T-helper 2 cell (primary cell): ENCODE data around the gene CCDC122.

Experiments
- DNase-seq, 5 experiments: peaks; one replicate each; pipeline versions ENCODE4 v3.0.0 to v3.0.0-alpha.2; 2012 to 2022

Gene CCDC122

GRCh38 chr13:43799191-43799590 lies 80.3 kb downstream of the CCDC122 start:
- no peak for DNase-seq

GRCh38 chr13:43797869-43798268 lies 81.7 kb downstream of the CCDC122 start:
- no peak for DNase-seq

- DNase-seq = peak in 1 of 5 experiments; percentile 52
Measured at GRCh38 chr13:43797159-43797558, 82.4 kb downstream of the CCDC122 start.

- DNase-seq = no peak
Measured at GRCh38 chr13:43794416-43794815, 85.1 kb downstream of the CCDC122 start.

- DNase-seq = no peak
Measured at GRCh38 chr13:43792076-43792881, 87.3 kb downstream of the CCDC122 start.

DNA sequence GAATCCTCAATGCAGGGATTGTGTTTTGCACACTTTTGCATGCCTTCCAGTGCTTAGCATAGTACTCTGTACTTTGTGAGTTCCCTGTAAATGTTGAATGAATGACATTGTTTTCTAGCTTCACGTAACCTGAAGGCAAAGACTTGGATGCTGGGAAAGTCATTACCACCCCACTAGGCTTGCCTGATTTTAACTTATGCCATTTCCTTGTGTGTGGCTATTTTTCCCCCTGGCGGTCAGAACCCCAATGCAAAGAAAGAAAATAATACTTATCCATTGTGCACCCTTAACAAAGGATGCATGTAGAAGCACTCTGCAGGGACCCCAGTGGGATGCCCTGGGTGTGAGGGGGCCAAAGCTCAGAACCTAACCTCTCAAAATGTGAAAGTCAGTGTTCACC lies 91.5 kb downstream of the CCDC122 start:
- DNase-seq = no peak

DNA sequence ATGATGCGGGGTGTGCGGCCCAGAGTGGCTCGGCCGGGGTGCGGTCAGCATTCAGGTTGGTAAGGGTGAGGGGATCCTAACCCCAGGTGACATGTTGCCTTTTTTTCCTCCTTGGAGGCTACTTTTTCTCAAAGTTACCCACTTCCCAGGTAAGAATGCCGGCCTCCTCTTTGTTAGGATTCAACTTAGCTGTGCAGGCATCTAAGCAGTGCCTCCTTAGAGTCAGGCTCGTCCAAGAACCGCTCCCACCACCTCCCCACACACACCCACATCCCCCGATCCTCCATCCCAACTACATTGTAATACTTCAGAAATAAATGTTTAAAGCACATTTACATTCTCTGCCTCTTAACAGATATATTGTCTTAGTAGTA lies 92.0 kb downstream of the CCDC122 start:
- no peak for DNase-seq

DNA sequence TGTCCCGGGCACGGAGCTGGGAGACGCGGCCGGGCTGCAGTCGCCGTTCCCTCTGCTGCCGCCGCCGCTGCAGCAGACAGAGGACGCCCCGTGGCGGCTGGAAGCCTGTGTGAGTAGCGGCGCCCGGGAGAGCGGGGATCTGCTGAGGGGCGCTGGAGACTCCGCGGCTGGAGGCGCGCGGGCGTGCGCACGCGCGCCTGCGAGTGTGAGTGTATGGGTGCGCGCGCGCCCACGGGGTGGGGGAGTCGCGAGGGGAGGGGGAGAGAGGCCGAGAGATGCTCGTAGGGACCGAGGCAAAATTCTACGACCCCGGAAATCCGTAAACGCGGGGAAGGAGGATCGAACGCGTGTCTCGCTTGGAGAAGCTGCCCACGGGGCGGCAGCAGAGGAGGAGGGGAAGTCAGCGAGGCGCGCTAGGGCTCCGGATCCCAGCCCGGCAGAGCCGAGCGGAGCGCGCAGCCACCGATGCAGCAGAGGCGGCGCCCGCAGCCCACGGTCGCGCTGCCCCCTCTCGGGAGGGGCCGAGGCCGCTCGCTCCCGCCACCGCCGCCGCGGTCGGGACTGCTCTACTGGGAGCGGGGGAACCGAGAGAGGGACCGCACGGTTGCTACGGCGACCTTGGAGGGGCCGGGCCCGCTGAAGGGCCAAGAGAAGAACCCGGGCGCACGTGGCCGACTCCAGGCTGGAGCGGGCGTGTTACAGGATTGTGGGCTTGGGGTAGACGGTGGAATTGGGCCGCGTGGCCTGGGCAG lies 92.6 kb downstream of the CCDC122 start, which contains the start of gene ENOX1:
Gene ENOX1, minus strand, starts transcription at position 207 of the 752 bp plus-strand sequence.
- DNase-seq = peak in 3 of 5 experiments; percentile 4 to 37 (median 5)

- DNase-seq = peak in 1 of 5 experiments; percentile 5
Measured at GRCh38 chr13:43786472-43786765, 93.1 kb downstream of the CCDC122 start.
